Kidney epithelial cell (primary cell): Measurements from ENCODE around the gene TPRG1. TPM values are rescaled to one million over a fixed set of nuclear protein-coding genes. Genes with fewer than 3 reads are reported as not detected.

Source experiments
- DNase-seq: peaks from one replicate; pipeline ENCODE4 v3.0.0-alpha.2; 2010; ENCODE audit warnings: low read depth
- H3K27me3 ChIP-seq: 2 replicates; pipeline ENCODE4 v1.6.0; 2011; ENCODE audit warnings: low read length; ENCODE audit not compliant: control insufficient read depth, insufficient read depth
- H3K36me3 ChIP-seq: 2 replicates; pipeline ENCODE4 v1.5.1; 2011; ENCODE audit warnings: low read length; ENCODE audit not compliant: control insufficient read depth, insufficient read depth
- H3K4me3 ChIP-seq: 2 replicates; pipeline ENCODE4 v1.5.1; 2011; ENCODE audit warnings: low read depth, mild to moderate bottlenecking, control low read depth, low read length
- CTCF ChIP-seq: IDR thresholded peaks from 2 replicates; pipeline ENCODE4 v1.5.1; 2011; ENCODE audit warnings: mild to moderate bottlenecking, moderate library complexity, low read length, control low read depth, inconsistent platforms; ENCODE audit not compliant: insufficient read depth, poor library complexity, severe bottlenecking
- total RNA-seq: library from RNA; depleted of rRNA; stranded (reverse); fragments of >200 nt; gene quantifications from 2 replicates; pipeline ENCODE4 v1.2.3, GENCODE V29; 2015

Gene TPRG1
- total RNA-seq, 1 donor from 2014 or later = 1.4 TPM

- TF ChIP-seq CTCF = no peak
- Histone ChIP-seq H3K27me3 (peaks cover 14% of the 10 kb centered on the region), H3K4me3 (no peak overlapping the region), H3K36me3 (no peaks in the 10 kb centered on the region)
- DNase-seq = no peak
Measured at GRCh38 chr3:189309400-189309975, 137.7 kb downstream of the TPRG1 start.

GRCh38 chr3:189311521-189311920 is 139.8 kb downstream of the TPRG1 start:
- no peaks in the 10 kb centered on the region for H3K36me3 ChIP-seq
- peaks cover 15% of the 10 kb centered on the region for H3K27me3 ChIP-seq
- H3K4me3 ChIP-seq = no peak overlapping the region
- TF ChIP-seq CTCF = no peak
- DNase-seq = no peak

DNA sequence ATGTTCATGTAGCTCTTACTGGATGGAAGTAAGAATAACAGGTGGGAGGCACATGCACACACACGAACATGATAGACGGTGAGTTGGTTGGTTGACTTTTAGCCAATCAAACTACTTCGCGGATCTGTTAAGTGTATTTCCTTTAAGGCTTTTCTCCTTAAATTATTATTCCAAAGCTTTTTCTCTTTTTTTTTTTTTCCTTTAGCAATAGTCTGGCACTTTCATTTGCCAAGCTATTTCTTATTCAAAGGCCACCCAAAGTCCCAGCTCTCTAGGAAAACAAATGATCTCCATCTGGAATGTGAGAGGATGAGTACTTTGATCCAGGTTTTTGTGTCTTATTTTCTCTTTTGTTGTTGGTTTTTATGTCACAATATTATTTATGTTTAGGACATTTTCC is 141.1 kb downstream of the TPRG1 start:
- no peak for DNase-seq
- TF ChIP-seq CTCF = no peak
- peaks cover 18% of the 10 kb centered on the region for H3K27me3 ChIP-seq

GRCh38 chr3:189316296-189317019 is 144.7 kb downstream of the TPRG1 start:
- Histone ChIP-seq H3K36me3 (no peaks in the 10 kb centered on the region), H3K27me3 (peaks cover 28% of the 10 kb centered on the region), H3K4me3 (no peak overlapping the region)
- no peak for TF ChIP-seq CTCF
- no peak for DNase-seq

More for the DNA sequence above, 141.1 kb downstream of the TPRG1 start:
- no peaks in the 10 kb centered on the region for H3K36me3 ChIP-seq
- no peak overlapping the region for H3K4me3 ChIP-seq

GRCh38 chr3:189317911-189318310 is 146.1 kb downstream of the TPRG1 start:
- no peak for DNase-seq
- no peak for TF ChIP-seq CTCF
- no peak overlapping the region for H3K4me3 ChIP-seq
- no peaks in the 10 kb centered on the region for H3K36me3 ChIP-seq
- H3K27me3 ChIP-seq = peaks cover 30% of the 10 kb centered on the region

DNA sequence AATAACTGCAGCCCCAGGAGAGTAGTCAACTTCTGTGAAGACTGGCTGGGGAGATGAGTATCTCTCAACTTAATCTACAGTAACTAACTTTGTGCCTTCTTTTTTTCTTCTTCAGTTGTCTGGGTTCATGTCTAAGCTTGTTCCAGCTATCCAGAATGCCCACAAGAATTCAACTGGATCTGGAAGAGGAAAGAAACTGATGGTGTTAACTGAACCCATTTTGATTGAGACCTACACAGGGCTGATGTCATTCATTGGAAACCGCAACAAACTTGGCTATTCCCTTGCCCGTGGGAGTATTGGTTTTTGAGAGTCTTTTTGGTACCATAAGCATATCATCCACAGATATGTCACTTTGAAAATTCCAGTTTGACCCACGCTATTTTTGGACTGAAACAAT is 148.7 kb downstream of the TPRG1 start:
- no peak for TF ChIP-seq CTCF
- no peak for DNase-seq
- no peak overlapping the region for H3K4me3 ChIP-seq
- H3K36me3 ChIP-seq = no peaks in the 10 kb centered on the region
- peaks cover 32% of the 10 kb centered on the region for H3K27me3 ChIP-seq
